Stimulated activated CD4-positive, alpha-beta T cell treated with anti-CD3 and anti-CD28 coated beads, Interleukin-15, amount 100 ng/mL, for 24 hours (primary cell): ENCODE results near the gene PIAS4.
"Not testable (repeated sequence)": the region's sequence is repeated elsewhere in the genome, so short reads cannot be mapped to it uniquely, and the experiment has no call there.

ENCODE experiments used
- DNase-seq: peaks from one replicate; pipeline ENCODE4 v3.0.0-alpha.2; 2020

The PIAS4 gene

DNA sequence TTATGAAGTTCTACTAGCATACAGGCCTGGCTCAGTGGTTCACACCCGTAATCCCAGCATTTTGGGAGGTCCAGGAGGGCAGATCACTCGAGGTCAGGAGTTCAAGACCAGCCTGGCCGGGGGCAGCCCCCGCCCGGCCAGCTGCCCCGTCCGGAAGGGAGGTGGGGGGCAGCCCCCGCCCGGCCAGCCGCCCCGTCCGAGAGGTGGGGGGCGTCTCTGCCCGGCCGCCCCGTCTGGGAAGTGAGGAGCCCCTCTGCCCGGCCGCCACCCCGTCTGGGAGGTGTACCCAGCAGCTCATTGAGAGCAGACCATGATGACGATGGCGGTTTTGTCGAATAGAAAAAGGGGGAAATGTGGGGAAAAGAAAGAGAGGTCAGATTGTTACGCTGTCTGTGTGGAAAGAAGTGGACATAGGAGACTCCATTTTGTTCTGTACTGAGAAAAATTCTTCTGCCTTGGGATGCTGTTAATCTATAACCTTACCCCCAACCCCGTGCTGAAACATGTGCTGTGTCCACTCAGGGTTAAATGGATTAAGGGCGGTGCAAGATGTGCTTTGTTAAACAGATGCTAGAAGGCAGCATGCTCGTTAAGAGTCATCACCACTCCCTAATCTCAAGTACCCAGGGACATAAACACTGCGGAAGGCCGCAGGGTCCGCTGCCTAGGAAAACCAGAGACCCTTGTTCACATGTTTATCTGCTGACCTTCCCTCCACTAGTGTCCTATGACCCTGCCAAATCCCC, 8.7 kb upstream of the PIAS4 start:
- DNase-seq = not testable (repeated sequence)

DNA sequence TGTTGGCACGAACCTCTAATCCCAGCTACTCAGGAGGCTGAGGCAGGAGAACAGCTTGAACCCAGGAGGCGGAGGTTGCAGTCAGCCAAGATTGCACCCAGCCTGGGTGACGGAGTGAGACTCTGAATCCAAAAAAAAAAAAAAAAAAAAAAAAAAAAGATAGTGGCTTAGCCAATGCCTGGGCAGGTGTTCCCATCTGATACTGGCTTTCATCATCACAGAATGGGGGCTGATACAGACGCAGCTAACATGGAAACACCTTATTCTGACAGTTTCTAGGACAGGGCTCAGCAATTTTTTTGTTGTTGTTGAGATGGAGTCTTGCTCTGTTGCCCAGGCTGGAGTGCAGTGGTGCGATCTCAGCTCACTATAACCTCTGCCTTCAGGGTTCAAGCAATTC, 6.7 kb upstream of the PIAS4 start:
- not testable (repeated sequence) for DNase-seq

DNA sequence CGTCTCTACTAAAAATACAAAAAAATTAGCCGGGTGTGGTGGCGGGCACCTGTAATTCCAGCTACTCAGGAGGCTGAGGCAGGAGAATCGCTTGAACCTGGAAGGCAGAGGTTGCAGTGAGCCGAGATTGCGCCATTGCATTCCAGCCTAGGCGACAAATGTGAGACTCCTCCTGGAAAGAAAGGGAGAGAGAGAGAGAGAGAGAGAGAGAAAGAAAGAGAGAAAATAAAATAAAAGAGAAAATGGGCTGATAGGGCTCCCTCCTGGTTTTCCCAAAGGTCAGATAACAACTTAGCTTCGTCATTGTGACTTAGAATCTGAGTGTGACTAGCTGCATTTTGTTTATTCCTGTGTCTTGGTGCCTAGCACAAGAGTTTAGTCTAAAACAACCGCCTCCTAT, 2.1 kb upstream of the PIAS4 start:
- DNase-seq = not testable (repeated sequence)

DNA sequence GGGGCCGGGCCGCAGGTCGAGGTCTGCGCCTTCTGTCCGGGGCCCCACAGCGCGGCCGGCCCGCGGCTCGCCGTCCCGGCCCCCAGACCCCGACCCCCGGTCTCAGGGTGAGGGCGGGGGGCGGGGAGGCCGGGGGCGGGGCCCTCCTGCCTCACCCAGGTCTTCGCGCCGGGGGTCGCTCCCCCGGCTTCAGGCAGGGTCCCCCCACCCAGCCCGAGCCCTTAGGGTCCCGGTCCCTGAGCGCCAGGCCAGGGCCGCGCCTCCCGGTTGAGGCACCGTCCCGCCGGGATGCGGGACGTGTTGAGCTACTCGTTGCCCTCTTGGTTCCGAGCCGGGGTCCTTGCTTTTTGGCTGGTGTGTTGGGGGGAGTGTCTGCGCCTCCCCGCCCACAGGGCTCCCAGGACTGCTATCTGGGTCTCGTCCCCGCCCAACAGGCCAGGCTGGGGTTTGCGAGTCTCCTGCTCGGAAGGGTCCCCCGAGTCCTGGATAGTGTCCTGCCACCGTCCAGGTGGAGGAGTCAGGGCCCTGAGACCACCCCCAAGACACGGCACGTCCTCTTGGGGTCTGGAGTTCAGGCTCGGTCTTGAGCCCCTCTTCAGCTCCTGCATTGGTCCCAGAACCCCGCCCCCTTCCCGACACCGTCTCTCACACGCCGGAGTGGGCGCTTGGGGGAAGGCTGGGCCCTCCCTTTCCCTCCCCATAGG, 452 bp downstream of the PIAS4 start:
- DNase-seq = peak; percentile 60

DNA sequence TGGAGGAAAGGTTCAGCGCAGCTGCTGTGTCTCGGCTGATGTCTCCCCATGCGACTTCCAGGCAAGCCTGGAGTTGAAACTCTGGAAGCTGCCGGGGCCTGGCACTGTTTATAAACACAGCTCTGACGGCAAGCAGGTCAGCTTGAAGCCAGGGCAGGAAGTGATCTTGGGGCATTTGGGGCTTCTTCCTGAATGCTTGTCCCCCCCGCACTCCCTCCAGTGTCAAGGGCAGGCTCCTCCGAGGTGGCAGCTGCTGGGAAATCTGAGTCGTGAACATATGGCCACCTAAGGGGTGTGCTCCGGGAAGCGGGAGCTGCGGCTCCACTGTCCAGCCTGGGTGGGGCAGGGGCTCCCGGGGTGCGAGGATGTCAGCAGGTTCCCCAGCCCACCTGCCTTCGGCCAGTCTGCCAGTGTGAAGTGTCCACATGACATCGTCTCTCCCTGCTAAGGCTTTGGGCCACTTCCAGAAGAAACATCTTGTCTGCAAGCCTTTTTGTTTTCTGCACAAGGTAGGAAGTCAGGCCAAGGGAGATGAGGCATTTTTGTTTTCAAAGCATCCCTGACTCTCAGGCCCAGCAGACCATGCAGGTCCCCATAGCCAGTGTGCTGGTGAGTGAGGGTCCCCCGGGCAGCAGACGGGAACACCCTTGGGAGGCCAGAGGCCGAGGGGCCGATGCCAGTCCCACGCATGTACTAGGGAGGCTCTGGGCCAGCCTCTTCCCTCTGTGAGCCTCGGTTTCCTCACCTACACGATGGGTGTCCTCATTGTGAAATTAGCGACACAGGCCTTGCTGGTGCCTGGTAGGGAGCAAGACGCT, 2.7 kb downstream of the PIAS4 start:
- no peak for DNase-seq

DNA sequence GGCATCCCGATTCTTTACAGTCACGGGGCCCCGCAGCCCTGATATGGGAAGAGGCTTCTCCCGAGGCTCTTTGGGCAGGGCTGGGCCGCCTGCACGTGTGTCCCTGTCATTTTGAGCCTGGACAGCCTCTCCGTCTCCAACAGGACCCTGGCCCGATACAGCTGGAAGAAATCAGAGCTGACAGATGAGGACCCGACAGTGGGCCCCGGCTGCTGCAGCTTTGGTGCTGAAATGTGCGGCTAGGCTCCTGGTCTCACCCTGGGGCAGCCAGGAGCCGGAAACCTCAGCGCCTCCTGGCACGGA, 3.2 kb downstream of the PIAS4 start:
- no peak for DNase-seq

DNA sequence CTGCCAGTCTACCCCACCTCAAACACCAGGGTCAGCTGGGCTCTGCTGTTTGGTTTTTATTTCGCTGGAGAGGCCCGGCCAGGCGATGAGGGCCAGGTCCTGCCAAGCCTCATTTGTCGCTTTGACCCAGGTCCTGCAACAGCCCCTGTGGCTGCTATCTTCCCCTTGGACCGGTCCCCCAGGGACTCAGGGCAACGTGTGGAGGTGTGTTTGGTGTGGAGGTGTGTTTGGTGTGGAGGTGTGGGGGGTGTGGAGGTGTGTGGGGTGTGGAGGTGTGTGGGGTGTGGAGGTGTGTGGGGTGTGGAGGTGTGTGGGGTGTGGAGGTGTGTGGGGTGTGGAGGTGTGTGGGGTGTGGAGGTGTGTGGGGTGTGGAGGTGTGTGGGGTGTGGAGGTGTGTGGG, 3.9 kb downstream of the PIAS4 start:
- DNase-seq = not testable (repeated sequence)

DNA sequence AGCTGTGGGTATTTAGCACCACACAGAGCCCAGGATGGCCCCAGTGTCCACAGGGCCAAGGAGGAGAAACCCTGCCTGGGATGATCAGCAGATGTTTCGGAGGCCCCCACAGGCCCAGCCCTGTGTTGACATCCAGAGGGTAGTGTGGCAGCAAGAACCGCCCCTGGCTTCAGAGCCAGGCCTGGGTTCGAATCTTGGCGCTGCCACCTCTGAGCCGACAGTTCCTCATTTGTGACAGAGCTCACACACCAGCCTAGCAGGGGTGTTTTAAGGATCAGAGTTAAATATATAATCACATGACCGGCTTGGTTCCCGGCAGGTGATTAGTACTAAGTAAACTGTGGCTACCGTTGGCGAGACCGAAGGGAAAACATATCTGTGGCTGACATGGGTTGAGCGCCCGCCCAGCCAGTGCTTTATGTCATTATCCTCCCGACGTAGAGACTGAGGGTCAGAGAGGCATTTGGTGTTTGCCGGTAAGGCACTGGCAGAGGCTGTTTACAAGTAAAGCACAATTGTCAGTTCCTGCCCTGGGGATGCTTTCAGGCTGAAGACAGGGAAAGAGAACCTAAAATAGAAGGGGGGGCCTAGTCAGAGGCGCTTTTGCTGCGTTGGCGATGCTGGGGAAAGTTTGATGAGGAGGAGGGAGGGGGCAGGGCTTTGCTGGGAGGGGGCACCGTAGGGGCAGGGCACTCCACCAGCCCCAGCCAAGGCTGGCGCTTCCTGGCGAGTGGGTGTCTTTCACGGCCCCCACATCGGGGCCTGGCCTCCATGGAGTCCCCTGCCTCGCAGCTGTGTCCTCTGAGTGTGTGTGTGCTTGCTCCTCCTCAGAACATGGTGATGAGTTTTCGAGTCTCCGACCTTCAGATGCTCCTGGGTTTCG, 4.8 kb downstream of the PIAS4 start:
- no peak for DNase-seq

DNA sequence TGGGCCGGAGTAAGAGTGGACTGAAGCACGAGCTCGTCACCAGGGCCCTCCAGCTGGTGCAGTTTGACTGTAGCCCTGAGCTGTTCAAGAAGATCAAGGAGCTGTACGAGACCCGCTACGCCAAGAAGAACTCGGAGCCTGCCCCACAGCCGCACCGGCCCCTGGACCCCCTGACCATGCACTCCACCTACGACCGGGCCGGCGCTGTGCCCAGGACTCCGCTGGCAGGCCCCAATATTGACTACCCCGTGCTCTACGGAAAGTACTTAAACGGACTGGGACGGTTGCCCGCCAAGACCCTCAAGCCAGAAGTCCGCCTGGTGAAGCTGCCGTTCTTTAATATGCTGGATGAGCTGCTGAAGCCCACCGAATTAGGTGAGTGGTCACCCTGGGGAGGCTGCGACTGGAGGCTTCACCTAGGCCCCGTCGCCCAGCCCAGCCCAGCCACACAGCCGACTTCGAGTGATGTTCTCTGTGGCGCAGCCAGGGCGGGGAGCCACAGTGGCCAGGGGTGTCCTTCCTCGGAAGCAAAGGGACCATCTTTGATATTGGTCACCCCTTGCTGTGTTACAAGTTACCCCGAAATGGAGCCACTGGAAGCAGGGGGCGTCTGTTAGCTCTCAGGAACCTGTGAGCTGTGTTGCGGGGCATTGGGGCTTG, 5.6 kb downstream of the PIAS4 start:
- no peak for DNase-seq

DNA sequence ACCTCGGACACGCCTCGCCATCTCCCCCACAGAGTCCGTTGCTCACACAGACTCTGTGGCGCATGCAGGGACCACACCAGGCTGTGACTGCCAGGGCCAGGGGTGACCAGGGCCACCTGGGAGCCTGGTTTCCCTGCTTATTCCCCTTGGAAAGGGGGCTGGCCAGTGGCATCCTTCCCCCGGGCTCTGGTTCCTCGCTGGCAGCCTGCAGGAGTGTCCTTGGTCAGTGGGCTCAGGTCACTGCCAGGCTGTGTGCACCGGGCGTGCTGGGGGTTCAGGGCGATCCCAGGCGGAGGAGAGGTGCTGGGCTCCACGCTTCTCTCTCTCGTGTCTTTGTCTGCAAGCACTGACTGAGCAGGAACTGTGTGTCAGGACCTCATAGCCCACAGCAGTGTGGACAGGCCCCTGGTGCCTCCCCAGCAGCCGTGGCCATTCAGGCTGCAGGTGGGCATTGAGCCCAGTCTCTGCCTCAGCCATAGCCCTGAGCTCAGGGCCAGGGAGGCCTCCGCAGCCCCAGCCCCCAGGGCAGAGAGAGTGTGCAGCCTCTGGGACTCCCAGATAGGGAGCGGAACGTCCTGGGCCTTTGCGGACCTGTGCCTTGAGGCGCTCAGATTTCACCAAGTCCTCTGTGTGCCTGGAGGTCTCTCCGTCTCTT, 6.5 kb downstream of the PIAS4 start:
- DNase-seq = no peak

DNA sequence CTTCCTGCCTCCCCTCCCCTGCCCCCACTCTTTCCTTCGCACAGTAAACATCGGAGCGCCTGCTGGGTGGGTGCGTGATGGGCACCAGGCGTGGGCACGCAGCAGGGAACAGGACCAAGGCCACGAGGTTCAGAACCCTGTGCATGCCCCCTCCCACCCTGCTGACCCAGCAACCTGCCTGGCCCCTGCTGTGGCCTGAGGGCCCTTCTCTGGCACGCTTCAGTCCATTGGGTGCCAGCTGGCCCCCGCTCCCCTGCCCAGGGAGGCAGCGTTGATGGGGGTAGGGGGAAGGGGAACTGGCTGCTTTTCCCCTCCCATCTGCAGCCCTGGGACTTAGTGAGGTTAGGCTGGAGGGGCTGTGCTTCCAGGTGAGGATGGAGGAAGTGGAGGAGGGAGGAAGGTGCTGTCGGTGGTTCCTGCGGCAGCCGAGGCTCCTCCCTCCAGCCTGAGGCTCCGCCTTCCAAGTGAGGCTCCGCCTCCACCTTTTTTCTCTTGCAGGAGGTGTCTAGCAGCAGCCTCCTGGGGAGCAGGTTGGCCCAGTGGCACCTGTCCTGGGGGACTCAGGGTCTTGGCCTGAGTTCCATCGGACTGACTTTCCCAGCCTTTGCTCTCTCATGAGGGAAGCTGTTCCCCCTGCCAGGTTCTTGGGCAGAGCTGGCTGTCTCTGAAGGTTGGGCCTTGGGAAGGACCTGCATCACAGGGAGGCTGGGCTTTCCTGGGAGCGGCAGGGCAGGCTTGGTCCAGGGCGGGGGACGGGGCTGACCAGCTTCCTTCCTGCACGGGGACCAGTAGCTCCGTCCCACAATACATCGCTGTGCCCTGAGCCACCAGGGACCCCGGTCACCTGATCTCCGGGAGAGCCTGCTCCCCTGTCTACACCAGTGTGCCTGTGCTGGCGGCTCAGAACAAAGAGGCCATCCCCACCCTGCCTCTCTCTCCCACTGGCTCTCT, 7.3 kb downstream of the PIAS4 start:
- peak; percentile 53 for DNase-seq

DNA sequence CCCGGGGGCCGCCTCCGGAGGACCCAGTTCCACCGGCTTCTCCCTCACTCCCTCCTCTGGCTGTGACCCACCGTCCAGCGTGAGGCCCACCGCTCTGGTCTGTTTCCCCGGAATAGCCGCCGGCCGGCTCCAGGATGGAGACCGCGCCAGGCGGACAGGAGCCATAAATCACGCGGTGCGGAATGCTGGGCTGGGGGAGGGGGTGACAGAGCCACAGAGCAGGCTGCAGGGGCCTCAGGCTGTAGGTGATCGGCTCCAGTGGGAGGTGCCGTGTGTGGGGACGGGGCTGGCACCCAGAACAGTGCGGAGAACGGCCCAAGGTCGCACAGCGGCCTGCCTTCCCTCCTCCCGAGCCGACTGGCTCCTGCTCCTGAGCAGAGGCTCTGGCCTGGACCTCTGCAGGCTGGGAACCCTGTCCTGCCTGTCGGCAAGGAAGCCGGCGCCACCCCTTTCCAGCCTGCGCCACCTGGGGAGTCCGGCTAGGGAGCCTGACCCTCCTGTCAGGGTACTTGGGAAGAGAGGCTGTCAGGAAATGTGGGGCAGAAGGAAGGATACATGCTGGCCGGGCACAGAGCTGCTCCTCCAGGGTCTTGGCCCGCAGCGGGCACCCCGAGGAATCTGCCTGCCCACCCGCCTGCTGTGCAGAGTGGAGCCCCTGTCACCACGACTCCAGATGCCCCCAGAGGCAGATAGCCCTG, 8.3 kb downstream of the PIAS4 start:
- no peak for DNase-seq

DNA sequence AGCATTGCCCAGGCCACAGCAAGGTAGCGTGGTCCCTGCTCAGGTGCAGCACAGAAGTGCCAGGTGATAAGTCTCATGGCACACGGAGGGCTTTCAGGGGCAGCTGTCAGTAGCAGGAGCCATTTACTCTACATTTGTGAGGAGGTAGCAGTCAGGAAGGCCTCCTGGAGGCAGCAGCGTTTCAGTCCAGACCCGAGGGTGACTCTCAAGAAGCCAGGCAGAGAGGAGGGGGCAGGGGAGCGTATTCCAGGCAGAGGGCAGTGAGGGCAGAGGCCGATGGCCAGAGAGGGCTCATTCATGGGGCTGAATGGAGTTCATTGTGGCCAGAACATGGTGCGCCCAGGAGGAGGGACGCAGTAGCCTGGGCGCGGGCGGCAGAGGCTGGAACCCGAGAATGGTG, 8.9 kb downstream of the PIAS4 start:
- DNase-seq = no peak

DNA sequence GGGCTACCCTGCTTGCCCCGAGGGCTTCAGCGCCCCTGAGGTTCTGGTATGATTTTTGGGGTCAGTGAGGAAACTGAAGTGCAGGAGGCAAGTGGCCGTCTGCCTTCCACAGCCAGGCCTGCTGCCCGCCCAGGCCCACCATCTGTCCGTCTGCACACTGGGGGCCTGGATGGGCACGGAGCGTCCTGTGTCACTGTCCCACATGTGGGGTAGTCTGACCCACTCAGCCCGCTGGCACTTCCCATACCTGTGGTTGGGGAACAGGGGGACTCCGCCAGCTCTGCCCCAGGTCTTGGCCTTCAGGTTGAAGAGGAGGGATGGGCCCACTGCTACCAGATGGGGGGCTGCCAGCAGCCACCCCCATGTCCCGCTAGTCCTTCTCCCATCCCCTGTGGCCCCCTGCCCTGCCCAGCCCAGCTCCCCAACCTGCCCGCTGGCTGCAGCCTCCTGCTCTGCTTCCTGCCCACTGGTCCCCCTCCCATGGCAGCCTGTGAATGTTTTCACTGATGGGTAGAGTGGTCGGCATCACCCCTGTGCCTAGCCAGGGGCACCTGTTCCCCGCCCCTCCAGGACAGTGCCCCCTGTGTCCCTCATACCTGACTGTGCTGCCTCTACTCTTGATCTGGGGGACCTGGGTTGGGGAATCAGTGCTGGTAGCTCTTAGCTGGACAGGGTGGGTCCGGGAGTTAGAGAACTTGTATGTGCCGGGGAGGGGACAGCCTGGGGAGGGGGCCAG, 9.5 kb downstream of the PIAS4 start:
- DNase-seq = no peak

DNA sequence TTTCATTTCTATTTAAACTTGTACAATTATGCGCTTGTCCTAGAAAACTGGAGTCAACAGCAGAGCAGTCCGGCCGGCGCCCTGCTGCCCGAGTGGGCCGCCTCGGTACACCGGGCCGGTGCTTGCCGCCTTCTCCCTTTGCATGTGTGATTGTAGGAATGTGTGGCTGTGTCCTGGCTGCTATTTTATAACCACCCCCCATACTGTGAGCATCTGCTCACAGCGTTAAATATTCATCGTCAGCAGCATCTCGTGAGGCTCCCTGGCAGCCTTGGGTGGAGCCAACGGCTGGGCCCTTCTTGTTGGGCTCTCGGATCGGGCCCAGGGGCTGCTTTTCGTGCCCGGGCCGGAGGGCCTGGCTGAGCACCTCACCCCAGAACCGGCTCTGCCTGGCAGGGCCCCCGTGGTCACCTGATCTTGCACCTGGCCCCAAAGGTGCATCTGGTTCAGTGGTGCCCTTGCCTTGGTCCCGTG, 10.6 kb downstream of the PIAS4 start:
- DNase-seq = no peak

DNA sequence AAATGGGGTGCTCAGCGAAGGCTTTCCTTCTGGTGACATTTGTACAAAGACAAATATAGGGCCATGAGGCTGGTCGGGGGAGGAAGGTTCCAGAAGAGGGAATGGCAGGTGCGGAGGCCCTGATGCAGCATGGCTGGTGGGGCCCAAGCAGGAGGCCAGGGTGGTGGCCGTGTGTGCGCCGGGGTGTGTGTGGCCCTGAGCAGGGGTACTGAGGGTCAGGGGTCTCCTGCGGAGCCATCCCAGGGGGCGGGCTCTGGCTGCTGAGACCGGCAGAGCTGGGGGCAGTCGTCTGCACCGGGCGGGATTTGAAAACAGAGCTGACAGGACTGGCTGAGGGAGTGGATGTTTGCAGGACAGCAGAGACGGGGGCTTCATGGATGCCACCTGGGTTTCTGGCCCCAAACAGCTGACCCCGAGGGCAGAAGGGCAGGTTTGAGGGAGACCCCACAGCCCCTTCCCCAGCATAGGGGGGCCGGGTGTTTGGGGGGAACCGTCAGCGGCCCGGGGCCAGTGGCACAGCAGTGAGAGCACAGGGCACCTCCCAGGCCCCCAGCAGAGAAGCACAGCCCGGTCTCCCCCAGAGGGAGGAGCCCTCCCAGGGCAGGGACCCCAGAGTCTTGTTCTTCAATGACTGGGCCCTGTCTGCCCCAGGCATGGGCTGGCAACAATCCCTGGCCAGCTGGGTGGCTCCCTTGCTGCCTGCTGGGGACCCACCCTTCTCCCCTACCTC, 11.4 kb downstream of the PIAS4 start:
- no peak for DNase-seq

DNA sequence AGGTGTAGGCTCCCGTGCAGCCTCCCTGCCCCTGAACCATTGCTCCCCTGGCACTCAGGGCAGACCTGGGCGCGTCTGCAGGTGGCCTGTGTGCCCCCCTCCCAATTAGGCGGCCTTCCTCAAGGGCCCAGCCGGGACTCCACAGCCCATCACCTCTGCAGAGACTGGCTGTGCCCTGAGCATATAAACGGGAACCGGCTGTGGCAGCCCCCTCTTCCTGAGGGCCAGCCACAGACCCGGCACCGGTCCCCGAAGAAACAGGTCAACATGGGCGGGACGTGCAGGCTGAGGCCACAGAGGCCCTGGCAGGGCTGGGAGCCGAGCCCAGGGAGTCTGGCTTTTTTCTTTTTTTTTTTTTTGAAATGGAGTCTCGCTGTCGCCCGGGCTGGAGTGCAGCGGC, 12.0 kb downstream of the PIAS4 start:
- DNase-seq = no peak
